Thyroid gland (tissue), 4 donors: ENCODE measurements around the gene GZF1.

ENCODE experiments used
- POLR2A ChIP-seq, 2 donors: fragments of 450-650 bp; IDR thresholded peaks; one replicate each; pipeline ENCODE4 v1.6.1; 2017; ENCODE audit warnings: antibody characterized with exemption in 2 of 2, mild to moderate bottlenecking in 2 of 2, moderate library complexity in 1 of 2
- TF ChIP-seq, protein P1 (sequence below), 6 experiments: fragments of 200-600 bp in 3 of 6; fragments of 450-650 bp in 3 of 6; sonication (generic) in 3 of 6; IDR thresholded peaks; one replicate each; pipeline ENCODE4 v1.5.1; 2016 to 2019; ENCODE audit warnings: antibody characterized with exemption in 6 of 6, mild to moderate bottlenecking in 2 of 6, inconsistent platforms in 1 of 6, moderate library complexity in 1 of 6

DNA sequence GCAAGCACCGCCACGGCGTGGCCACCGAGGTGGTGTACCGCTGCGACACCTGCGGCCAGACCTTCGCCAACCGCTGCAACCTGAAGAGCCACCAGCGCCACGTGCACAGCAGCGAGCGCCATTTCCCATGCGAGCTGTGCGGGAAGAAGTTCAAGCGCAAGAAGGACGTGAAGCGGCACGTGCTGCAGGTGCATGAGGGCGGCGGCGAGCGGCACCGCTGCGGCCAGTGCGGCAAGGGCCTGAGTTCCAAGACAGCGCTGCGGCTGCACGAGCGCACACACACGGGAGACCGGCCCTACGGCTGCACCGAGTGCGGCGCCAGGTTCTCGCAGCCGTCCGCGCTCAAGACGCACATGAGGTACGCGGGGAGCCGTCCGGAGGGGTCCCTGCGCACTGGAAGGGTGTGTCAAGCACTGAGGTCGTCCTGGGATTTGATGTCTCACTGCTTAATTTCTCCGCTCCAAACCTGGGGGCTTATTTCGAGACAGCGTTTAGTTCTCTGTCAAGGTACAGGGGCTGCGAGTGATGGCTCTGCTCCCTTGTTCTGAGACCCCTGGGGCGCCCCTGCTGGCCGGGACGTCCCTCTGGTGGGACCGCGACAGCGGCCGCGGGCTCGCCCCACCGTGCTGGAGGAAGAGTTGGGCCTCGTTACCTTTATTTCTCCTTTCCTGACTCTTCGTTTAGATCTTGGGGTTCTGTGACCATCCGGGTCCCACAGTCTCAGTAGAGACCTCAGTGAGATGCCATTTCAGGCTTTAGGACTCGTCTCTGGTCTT lies 3.6 kb downstream of the GZF1 start:
- TF ChIP-seq, protein P1, sequence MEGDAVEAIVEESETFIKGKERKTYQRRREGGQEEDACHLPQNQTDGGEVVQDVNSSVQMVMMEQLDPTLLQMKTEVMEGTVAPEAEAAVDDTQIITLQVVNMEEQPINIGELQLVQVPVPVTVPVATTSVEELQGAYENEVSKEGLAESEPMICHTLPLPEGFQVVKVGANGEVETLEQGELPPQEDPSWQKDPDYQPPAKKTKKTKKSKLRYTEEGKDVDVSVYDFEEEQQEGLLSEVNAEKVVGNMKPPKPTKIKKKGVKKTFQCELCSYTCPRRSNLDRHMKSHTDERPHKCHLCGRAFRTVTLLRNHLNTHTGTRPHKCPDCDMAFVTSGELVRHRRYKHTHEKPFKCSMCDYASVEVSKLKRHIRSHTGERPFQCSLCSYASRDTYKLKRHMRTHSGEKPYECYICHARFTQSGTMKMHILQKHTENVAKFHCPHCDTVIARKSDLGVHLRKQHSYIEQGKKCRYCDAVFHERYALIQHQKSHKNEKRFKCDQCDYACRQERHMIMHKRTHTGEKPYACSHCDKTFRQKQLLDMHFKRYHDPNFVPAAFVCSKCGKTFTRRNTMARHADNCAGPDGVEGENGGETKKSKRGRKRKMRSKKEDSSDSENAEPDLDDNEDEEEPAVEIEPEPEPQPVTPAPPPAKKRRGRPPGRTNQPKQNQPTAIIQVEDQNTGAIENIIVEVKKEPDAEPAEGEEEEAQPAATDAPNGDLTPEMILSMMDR (IDR thresholded peaks at IDR 0.05): no peak
- no peak for TF ChIP-seq POLR2A (IDR thresholded peaks at IDR 0.05)
